ENCODE measurements around the gene NTMT1. TPM values are rescaled to one million over a fixed set of nuclear protein-coding genes. Genes with fewer than 3 reads are reported as not detected.

NTMT1 gene
- polyA plus RNA-seq, 1 donor from 2014 or later, result 55.4 TPM

DNA sequence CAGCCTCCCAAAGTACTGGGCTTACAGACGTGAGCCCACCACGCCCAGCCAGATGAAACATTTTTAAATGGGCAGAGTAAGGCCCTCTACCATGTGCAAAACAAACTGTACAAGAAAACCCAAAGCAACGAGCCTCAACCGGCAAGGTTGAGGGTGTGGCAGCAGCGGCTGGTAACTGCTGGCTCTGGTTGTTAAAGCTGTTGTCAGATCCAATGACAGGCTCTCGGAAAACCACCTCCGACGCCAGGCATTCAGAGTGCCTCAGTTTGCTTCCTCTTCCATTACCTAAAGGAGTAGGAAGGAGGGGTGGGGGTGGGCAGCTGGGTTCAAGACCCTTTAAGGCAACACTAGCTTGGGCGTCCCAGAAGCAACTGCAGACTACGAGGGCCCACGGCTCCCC, 18.4 kb downstream of the NTMT1 start:
- no peak overlapping the region for H3K27ac Mint-ChIP-seq
- no peaks in the 10 kb centered on the region for H3K27me3 Mint-ChIP-seq
- peaks cover 0 to 4% (median 0%) of the 10 kb centered on the region in 3 donors for H3K9me3 Mint-ChIP-seq
- H3K4me1 Mint-ChIP-seq, result peaks cover 4 to 10% (median 9%) of the 10 kb centered on the region in 3 donors
- no peaks in the 10 kb centered on the region for H3K36me3 Mint-ChIP-seq
- H3K4me3 Mint-ChIP-seq, result peak overlapping the region in 2 of 4 donors; percentile 16 to 61

DNA sequence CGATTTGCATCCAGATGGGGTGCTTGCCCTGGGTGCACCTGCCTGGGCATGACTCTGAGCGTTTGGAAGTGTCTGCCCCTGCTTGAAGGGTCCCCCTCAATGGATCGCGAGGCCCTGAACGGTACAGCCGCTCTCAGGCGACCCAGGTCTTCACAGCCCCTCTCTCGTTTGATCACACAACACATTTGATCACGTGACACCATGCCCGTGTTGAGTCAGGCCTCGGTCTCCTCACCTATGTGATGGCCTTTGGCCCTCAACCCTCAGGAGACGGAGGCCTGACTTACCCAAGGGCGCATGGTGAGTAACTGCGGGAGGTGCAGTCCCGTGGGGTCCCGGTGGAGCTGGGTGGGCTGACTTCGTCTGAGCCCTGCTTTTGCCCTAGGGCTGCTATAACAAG, 18.9 kb downstream of the NTMT1 start:
- Mint-ChIP-seq H3K27ac (peak overlapping the region in 2 of 3 donors; percentile 55 to 80), H3K27me3 (no peaks in the 10 kb centered on the region), H3K36me3 (no peaks in the 10 kb centered on the region), H3K9me3 (peaks cover 0 to 4% (median 0%) of the 10 kb centered on the region in 3 donors), H3K4me1 (peaks cover 4 to 10% (median 9%) of the 10 kb centered on the region in 3 donors), H3K4me3 (peak overlapping the region in 1 of 4 donors; percentile 61)

DNA sequence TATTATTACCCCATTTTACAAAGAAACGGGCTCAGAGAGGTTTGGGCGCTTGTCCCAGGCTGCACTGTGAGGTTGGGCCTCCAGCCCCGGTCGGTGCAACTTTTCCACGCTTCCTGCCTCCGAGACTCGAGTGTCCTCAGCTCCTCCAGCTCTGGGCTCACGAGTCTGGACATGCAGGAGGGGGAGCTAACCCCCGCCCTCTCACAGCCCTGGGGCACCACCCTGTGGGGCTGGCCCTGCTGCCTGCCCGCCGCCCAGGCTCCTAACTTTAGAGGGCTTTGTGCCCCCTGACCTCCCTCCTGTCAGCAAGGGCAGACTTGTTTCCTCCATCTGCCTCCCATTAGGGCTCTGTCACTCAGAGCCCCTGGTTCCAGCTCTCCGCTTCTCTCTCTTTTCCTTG, 20.3 kb downstream of the NTMT1 start:
- Mint-ChIP-seq H3K27ac (no peak overlapping the region), H3K27me3 (no peaks in the 10 kb centered on the region), H3K4me1 (peaks cover 2 to 4% (median 3%) of the 10 kb centered on the region in 3 donors), H3K36me3 (no peaks in the 10 kb centered on the region), H3K9me3 (peaks cover 0 to 4% (median 0%) of the 10 kb centered on the region in 3 donors), H3K4me3 (no peak overlapping the region)

DNA sequence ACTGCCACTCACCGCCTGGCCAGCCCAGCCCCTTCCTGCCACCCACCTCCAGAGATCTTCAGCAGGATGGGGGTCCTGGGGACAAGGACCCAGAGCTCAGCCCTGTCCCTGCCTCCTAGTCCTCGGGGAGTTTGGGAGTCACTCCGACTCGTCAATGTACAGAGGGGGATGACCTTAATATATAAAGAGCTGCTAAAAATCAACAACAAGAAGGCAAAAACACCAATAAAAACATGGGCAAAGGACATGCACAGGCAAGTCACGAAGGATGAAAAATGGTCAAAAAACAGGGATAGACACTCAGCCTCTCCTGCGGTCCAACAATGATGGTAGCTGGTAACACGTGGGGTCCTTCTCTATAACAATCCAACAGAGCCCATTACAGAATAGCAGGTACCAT, 20.7 kb downstream of the NTMT1 start:
- H3K27ac Mint-ChIP-seq, result no peak overlapping the region
- H3K4me1 Mint-ChIP-seq, result peaks cover 0 to 3% (median 2%) of the 10 kb centered on the region in 3 donors
- no peaks in the 10 kb centered on the region for H3K36me3 Mint-ChIP-seq
- no peaks in the 10 kb centered on the region for H3K27me3 Mint-ChIP-seq
- H3K4me3 Mint-ChIP-seq, result no peak overlapping the region
- peaks cover 0 to 4% (median 0%) of the 10 kb centered on the region in 3 donors for H3K9me3 Mint-ChIP-seq

- no peaks in the 10 kb centered on the region for H3K36me3 Mint-ChIP-seq
- peaks cover 0 to 2% (median 0%) of the 10 kb centered on the region in 3 donors for H3K4me1 Mint-ChIP-seq
- no peaks in the 10 kb centered on the region for H3K27me3 Mint-ChIP-seq
- H3K27ac Mint-ChIP-seq, result peak overlapping the region in 1 of 3 donors; percentile 48
- H3K9me3 Mint-ChIP-seq, result peaks cover 0 to 4% (median 0%) of the 10 kb centered on the region in 3 donors
- H3K4me3 Mint-ChIP-seq, result no peak overlapping the region
These were observed 21.7 kb downstream of the NTMT1 start for GRCh38 chr9:129647635-129648034.

GRCh38 chr9:129648092-129648763, 22.3 kb downstream of the NTMT1 start:
- Mint-ChIP-seq H3K9me3 (peaks cover 0 to 4% (median 0%) of the 10 kb centered on the region in 3 donors), H3K4me1 (peaks cover 0 to 2% (median 0%) of the 10 kb centered on the region in 3 donors), H3K27ac (peak overlapping the region in 1 of 3 donors; percentile 48), H3K27me3 (no peaks in the 10 kb centered on the region), H3K36me3 (no peaks in the 10 kb centered on the region), H3K4me3 (no peak overlapping the region)

- no peak overlapping the region for H3K27ac Mint-ChIP-seq
- no peaks in the 10 kb centered on the region for H3K27me3 Mint-ChIP-seq
- peaks cover 0 to 2% (median 0%) of the 10 kb centered on the region in 3 donors for H3K4me1 Mint-ChIP-seq
- H3K4me3 Mint-ChIP-seq, result no peak overlapping the region
- H3K9me3 Mint-ChIP-seq, result peaks cover 0 to 4% (median 0%) of the 10 kb centered on the region in 3 donors
- no peaks in the 10 kb centered on the region for H3K36me3 Mint-ChIP-seq
These were observed 22.8 kb downstream of the NTMT1 start for GRCh38 chr9:129648764-129649115.

DNA sequence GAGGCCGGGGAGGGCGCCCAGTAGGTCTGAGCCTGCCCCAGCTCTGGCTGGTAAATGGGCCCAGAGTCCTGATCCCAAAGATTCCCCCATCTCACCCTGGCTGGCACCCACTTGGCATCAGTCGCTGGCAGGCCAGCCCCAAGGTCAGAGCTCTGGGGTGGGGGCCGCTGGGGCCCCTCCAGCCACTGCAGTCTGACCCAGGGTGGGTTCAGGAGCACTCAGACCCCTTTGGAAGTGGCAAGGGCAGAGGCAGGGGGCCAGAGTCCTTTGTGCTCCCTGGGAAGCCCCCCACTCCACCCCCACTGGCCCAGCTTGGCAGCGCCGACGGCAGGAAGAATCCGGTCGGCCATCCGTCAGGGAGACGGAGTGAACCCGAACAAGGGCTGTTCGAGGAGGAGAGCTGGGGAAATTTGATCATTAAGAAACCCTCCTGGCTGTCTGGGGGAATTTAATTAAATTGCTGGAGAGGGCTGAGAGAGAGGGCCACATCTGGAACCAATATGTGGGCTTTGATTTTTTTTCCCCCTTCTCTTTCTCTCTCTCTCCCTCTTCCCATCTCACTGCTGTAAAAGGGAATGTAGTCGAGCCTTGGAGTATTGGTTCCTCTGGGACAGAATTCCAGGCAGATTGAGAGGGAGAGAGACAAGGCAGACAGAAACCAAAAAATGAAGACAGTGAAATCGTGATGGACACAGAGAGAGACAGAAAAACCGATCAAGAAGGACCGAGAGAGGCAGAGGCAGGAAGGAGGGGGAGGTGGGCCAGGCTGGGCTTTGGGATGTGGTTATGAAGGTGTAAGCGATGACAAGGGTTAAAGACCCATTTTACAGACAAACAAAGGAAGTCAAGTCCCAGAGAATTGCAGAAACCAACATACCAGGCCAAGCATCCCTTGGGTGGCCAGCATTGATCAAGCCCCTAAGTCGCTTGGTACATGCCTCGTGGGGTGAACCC, 24.0 kb downstream of the NTMT1 start:
- Mint-ChIP-seq H3K27ac (no peak overlapping the region), H3K36me3 (no peaks in the 10 kb centered on the region)

GRCh38 chr9:129650680-129651235, 24.8 kb downstream of the NTMT1 start:
- no peaks in the 10 kb centered on the region for H3K27me3 Mint-ChIP-seq
- H3K36me3 Mint-ChIP-seq, result no peaks in the 10 kb centered on the region
- H3K4me1 Mint-ChIP-seq, result peaks cover 0 to 2% (median 0%) of the 10 kb centered on the region in 3 donors
- peaks cover 0 to 4% (median 0%) of the 10 kb centered on the region in 3 donors for H3K9me3 Mint-ChIP-seq
- no peak overlapping the region for H3K27ac Mint-ChIP-seq
- H3K4me3 Mint-ChIP-seq, result no peak overlapping the region

More for the DNA sequence above, 24.0 kb downstream of the NTMT1 start:
- H3K4me3 Mint-ChIP-seq, result peak overlapping the region in 1 of 4 donors; percentile 11
- peaks cover 0 to 4% (median 0%) of the 10 kb centered on the region in 3 donors for H3K9me3 Mint-ChIP-seq
- H3K4me1 Mint-ChIP-seq, result peaks cover 0 to 2% (median 0%) of the 10 kb centered on the region in 3 donors
- H3K27me3 Mint-ChIP-seq, result no peaks in the 10 kb centered on the region

DNA sequence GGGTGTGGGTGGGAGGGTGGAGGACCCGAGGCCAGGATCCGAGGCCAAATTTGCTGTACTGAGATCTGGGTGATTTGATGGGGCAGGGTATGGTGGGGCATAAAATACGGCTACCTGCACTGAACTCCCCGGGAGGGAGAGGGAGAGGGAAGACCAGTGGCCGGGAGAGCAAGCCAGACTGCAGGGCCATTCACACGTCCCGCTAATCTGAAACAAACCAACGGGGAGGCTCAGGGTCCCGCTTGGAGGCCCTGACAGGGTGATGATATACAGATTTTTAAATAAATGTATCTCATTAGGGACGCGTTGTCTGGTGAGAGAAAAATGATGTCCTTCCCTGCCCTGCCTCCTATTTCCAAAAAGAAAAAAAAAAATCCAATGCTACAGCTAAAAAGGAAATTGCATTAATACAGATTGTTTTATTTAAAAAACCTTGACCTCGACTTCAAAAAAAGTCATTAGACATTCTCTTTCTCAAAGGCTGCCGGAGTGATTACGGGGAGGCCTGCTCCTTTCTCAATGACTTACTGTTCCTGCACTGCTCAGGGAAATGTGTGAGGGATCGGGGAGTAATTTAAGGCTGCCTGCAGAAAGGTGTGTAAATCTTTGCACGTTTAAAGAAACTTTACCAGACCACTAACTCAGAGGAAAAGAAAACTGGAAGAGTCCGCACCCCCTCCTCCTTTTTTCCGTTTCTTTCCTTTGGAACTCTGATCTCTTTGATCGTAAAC, 28.0 kb downstream of the NTMT1 start:
- H3K36me3 Mint-ChIP-seq, result no peaks in the 10 kb centered on the region
- peak overlapping the region in 1 of 4 donors; percentile 39 for H3K4me3 Mint-ChIP-seq
- no peaks in the 10 kb centered on the region for H3K4me1 Mint-ChIP-seq

DNA sequence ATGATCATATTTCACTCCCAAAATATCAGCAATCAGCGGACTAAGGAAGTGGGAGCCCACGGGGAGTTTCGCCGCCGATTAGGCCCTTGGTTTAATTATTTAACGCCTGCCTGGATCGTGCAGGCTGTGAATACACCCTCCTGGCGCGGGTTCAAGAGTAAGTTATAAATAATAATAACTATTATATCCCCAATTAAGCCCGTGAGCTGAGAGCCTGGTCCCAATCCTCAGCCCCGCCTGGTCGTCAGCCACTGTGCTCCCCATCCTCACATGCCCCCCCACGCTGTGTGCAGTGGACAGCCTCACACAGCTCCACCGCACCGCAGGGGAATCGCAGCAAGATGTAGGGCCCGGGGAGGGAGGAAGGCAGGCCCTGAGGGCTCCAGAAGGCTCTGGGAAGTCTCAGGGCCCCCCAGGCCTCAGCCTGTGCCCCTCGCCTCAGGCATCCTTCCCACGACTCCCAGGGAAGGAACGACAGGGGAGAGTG, 28.6 kb downstream of the NTMT1 start:
- no peaks in the 10 kb centered on the region for H3K9me3 Mint-ChIP-seq
- no peak overlapping the region for H3K4me3 Mint-ChIP-seq
- H3K27ac Mint-ChIP-seq, result peak overlapping the region in 1 of 3 donors; percentile 35
- no peaks in the 10 kb centered on the region for H3K36me3 Mint-ChIP-seq
- no peaks in the 10 kb centered on the region for H3K27me3 Mint-ChIP-seq
- H3K4me1 Mint-ChIP-seq, result no peaks in the 10 kb centered on the region

More for the DNA sequence above, 28.0 kb downstream of the NTMT1 start:
- H3K27ac Mint-ChIP-seq, result peak overlapping the region in 1 of 3 donors; percentile 35
- no peaks in the 10 kb centered on the region for H3K27me3 Mint-ChIP-seq
- no peaks in the 10 kb centered on the region for H3K9me3 Mint-ChIP-seq

DNA sequence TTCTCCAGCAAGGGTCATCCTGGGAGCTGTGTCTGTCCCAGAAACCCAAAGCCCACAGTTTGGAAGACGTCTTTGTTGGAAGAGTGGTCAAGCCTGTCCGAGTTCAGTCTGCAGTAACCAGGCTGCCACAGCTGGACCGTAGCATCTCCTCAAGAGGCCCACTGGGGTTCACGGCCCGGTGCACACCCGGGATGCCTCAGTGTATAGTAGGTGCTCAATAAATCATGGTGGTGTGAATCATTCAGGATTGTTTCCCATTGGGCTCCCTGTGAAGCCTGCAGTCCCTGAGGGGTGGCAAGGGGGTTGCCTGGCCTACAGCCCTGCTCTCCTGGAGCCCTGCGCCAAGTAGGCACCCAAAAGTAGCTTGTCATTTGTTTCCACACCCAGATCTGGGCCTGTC, 29.2 kb downstream of the NTMT1 start:
- no peaks in the 10 kb centered on the region for H3K36me3 Mint-ChIP-seq
- no peaks in the 10 kb centered on the region for H3K9me3 Mint-ChIP-seq
- no peak overlapping the region for H3K27ac Mint-ChIP-seq
- H3K4me1 Mint-ChIP-seq, result no peaks in the 10 kb centered on the region
- H3K27me3 Mint-ChIP-seq, result no peaks in the 10 kb centered on the region
- no peak overlapping the region for H3K4me3 Mint-ChIP-seq

GRCh38 chr9:129655696-129656095, 29.7 kb downstream of the NTMT1 start:
- Mint-ChIP-seq H3K4me3 (no peak overlapping the region), H3K4me1 (no peaks in the 10 kb centered on the region), H3K36me3 (no peaks in the 10 kb centered on the region), H3K9me3 (no peaks in the 10 kb centered on the region), H3K27ac (no peak overlapping the region), H3K27me3 (no peaks in the 10 kb centered on the region)

- Mint-ChIP-seq H3K4me1 (no peaks in the 10 kb centered on the region), H3K4me3 (no peak overlapping the region), H3K36me3 (no peaks in the 10 kb centered on the region), H3K27ac (peak overlapping the region in 1 of 3 donors; percentile 21), H3K9me3 (no peaks in the 10 kb centered on the region), H3K27me3 (no peaks in the 10 kb centered on the region)
These were observed 30.9 kb downstream of the NTMT1 start for GRCh38 chr9:129656795-129657390.

Measured in IgD-negative memory B cell (primary cell).